B cell (primary cell): ENCODE data around the gene EXT2. TPM values are rescaled to one million over a fixed set of nuclear protein-coding genes. Genes with fewer than 3 reads are reported as not detected.
A peak's percentile ranks its signal among the peaks of the same experiment; 100 is the strongest.

Experiments
- ATAC-seq: fragments of 200-7000 bp; cut with Tn5 transposase; one replicate; pipeline ENCODE4 v1.10.0; 2021; ENCODE audit warnings: low read depth, mild to moderate bottlenecking, moderate number of reproducible peaks, moderate library complexity
- CTCF ChIA-PET: fragments of 350-600 bp; sonication (Branson Sonifier 250); formaldehyde crosslinking; loops from one replicate; lab custom pipeline; 2021; ENCODE audit warnings: antibody characterized with exemption, inconsistent platforms; lab: Charles Lee
- POLR2A ChIA-PET: fragments of 350-600 bp; sonication (Branson Sonifier 250); formaldehyde crosslinking; loops from one replicate; lab custom pipeline; 2021; ENCODE audit warnings: antibody characterized with exemption; lab: Charles Lee
- DNase-seq: peaks from one replicate; pipeline ENCODE4 v3.0.0; 2013
- H2AFZ ChIP-seq: 2 replicates; pipeline ENCODE4 v1.6.1; 2012; ENCODE audit warnings: mild to moderate bottlenecking, low read depth, low read length; ENCODE audit not compliant: insufficient read depth, poor library complexity, severe bottlenecking
- H3K27ac ChIP-seq, 2 donors: 1 replicate in 1 of 2; 2 replicates in 1 of 2; pipeline ENCODE4 v1.5.1; 2012 to 2013; ENCODE audit warnings: low read length in 2 of 2, mild to moderate bottlenecking in 2 of 2, moderate library complexity in 1 of 2
- H3K27me3 ChIP-seq, 4 experiments: fragments of 200-600 bp in 1 of 4; sonication (generic) in 1 of 4; replicated peaks in 1 of 4; 1 replicate in 2 of 4; 2 replicates in 2 of 4; pipeline versions ENCODE4 v1.6.1 to v1.7.0; 2013 to 2016; ENCODE audit warnings: low read length in 3 of 4, mild to moderate bottlenecking in 2 of 4, mixed read lengths in 1 of 4, moderate library complexity in 1 of 4; ENCODE audit not compliant: insufficient read depth in 4 of 4, control insufficient read depth in 3 of 4; ENCODE audit errors: control extremely low read depth in 1 of 4
- H3K36me3 ChIP-seq, 2 experiments: replicated peaks in 1 of 2; 1 replicate in 1 of 2; 2 replicates in 1 of 2; pipeline versions ENCODE4 v1.6.1 to v1.7.1; 2013; ENCODE audit warnings: low read length in 1 of 2; ENCODE audit not compliant: insufficient read depth in 2 of 2, control insufficient read depth in 1 of 2; ENCODE audit errors: control extremely low read depth in 1 of 2, extremely low read depth in 1 of 2
- H3K4me1 ChIP-seq, 2 donors: fragments of 200-600 bp in 1 of 2; sonication (generic) in 1 of 2; 1 replicate in 1 of 2; 2 replicates in 1 of 2; pipeline versions ENCODE4 v1.5.1 to v1.6.1; 2013 to 2017; ENCODE audit warnings: low read length in 2 of 2; ENCODE audit not compliant: control insufficient read depth in 2 of 2, insufficient read depth in 2 of 2
- H3K4me2 ChIP-seq: replicated peaks from 2 replicates; pipeline ENCODE3; 2012; ENCODE audit warnings: mild to moderate bottlenecking, low read depth, low read length; ENCODE audit not compliant: poor library complexity, severe bottlenecking
- H3K4me3 ChIP-seq, 5 experiments: fragments of 200-600 bp in 1 of 5; sonication (generic) in 1 of 5; 1 replicate in 3 of 5; 2 replicates in 2 of 5; pipeline versions ENCODE4 v1.5.1 to v1.7.0; 2011 to 2016; ENCODE audit warnings: low read length in 4 of 5, mild to moderate bottlenecking in 4 of 5, low read depth in 2 of 5, control low read depth in 1 of 5, moderate library complexity in 1 of 5; ENCODE audit not compliant: insufficient read depth in 1 of 5; ENCODE audit errors: control extremely low read depth in 1 of 5, extremely low read depth in 1 of 5
- H3K79me2 ChIP-seq: fragments of 200-600 bp; sonication (generic); one replicate; pipeline ENCODE4 v1.6.0; 2016; ENCODE audit warnings: low read length; ENCODE audit not compliant: control insufficient read depth, insufficient read depth
- H3K9ac ChIP-seq: fragments of 200-600 bp; sonication (generic); 2 replicates; pipeline ENCODE4 v1.6.1; 2017; ENCODE audit warnings: mild to moderate bottlenecking, low read length, moderate library complexity
- H3K9me3 ChIP-seq, 3 donors: one replicate each; pipeline versions ENCODE4 v1.6.1 to v1.7.1; 2013; ENCODE audit warnings: low read length in 2 of 3; ENCODE audit not compliant: control insufficient read depth in 2 of 3, insufficient read depth in 1 of 3; ENCODE audit errors: control extremely low read depth in 1 of 3
- H4K20me1 ChIP-seq: 2 replicates; pipeline ENCODE4 v1.6.0; 2012; ENCODE audit warnings: mild to moderate bottlenecking, low read length; ENCODE audit not compliant: insufficient read depth, control insufficient read depth, poor library complexity, severe bottlenecking
- H3K27ac Mint-ChIP-seq: one replicate; pipeline ENCODE4 v1.8.0; 2021; ENCODE audit warnings: mixed read lengths
- H3K27me3 Mint-ChIP-seq: one replicate; pipeline ENCODE4 v1.8.0; 2021; ENCODE audit warnings: mixed read lengths
- H3K4me1 Mint-ChIP-seq: one replicate; pipeline ENCODE4 v1.8.0; 2021; ENCODE audit warnings: mixed read lengths
- H3K4me3 Mint-ChIP-seq: one replicate; pipeline ENCODE4 v1.8.0; 2021; ENCODE audit warnings: mixed read lengths
- H3K9me3 Mint-ChIP-seq: one replicate; pipeline ENCODE4 v1.8.0; 2022; ENCODE audit warnings: mixed read lengths; ENCODE audit not compliant: insufficient read depth
- CTCF ChIP-seq: fragments of 200-600 bp; IDR thresholded peaks from one replicate; pipeline ENCODE4 v1.8.0; 2022; ENCODE audit warnings: antibody characterized with exemption, mild to moderate bottlenecking
- EZH2 ChIP-seq: IDR thresholded peaks from 2 replicates; pipeline ENCODE4 v1.6.1; 2012; ENCODE audit warnings: borderline replicate concordance, low read depth, mild to moderate bottlenecking, moderate library complexity, low read length; ENCODE audit not compliant: insufficient read depth, poor library complexity, severe bottlenecking
- WGBS: methylation state at CpG from one replicate; pipeline ENCODE4 v1.1.5; 2013; ENCODE audit warnings: missing lambda C conversion rate; ENCODE audit not compliant: insufficient coverage; 5-methylcytosine and 5-hydroxymethylcytosine counted together
- intact Hi-C: fragments of 100-400 bp; cut with micrococcal nuclease; formaldehyde crosslinking; loops from one replicate; pipeline ENCODE4 v1.10.0; 2022
- polyA plus RNA-seq: library from polyadenylated mRNA; depleted of rRNA; stranded (reverse); fragments of >200 nt; gene quantifications from 2 replicates; pipeline ENCODE4 v1.2.3, GENCODE V29; 2012
- total RNA-seq, 2 donors: library from RNA; stranded (reverse); fragments of 120-200 nt in 1 of 2; gene quantifications; 1 replicate in 1 of 2; 2 replicates in 1 of 2; pipeline versions ENCODE4 v1.2.3 to v1.2.4, GENCODE V29; 2013 to 2022

The EXT2 gene
- total and polyA plus RNA-seq, 2 donors (not counting 1 experiment from before 2014, with no cell fraction given), result 11.0 to 27.8 TPM

- DNase-seq, result peak; percentile 9
- H3K27me3 Mint-ChIP-seq, result no peaks in the 10 kb centered on the region
- peak overlapping the region; percentile 23 for H3K27ac Mint-ChIP-seq
- no peaks in the 10 kb centered on the region for H3K36me3 ChIP-seq
- H3K27me3 ChIP-seq, result no peaks in the 10 kb centered on the region
- ChIA-PET POLR2A (no interaction called here), CTCF (interaction anchor here (0.8 to 1.6 kb wide), 3 partner anchors 10 to 40 kb away, joined by 3 to 4 read pairs (median 3); no protein-coding TSS in a partner anchor)
- intact Hi-C loops, result loop anchor here (10.0 kb wide), 2 partner anchors 782 to 1248 kb away; partner anchors contain the start of gene API5
- peaks cover 15 to 18% of the 10 kb centered on the region in 2 donors for H3K4me1 ChIP-seq
- peaks cover 34% of the 10 kb centered on the region for H3K79me2 ChIP-seq
- TF ChIP-seq EZH2, result no peak
- TF ChIP-seq CTCF, result no peak
- peak overlapping the region; percentile 99 for H3K4me2 ChIP-seq
- peak overlapping the region; percentile 86 for H3K9ac ChIP-seq
- peaks cover 30% of the 10 kb centered on the region for H3K4me1 Mint-ChIP-seq
- peak overlapping the region in 4 of 5 experiments; percentile 54 to 84 (median 72) for H3K4me3 ChIP-seq
- H3K27ac ChIP-seq, result peak overlapping the region in 1 of 2 donors; percentile 76
- peak overlapping the region; percentile 88 for H2AFZ ChIP-seq
- H3K9me3 Mint-ChIP-seq, result no peaks in the 10 kb centered on the region
- H3K9me3 ChIP-seq, result no peaks in the 10 kb centered on the region
- H4K20me1 ChIP-seq, result peaks cover 22% of the 10 kb centered on the region
- 12% methylated on average over 16 of the region's 18 CpGs for WGBS
- ATAC-seq, result no peak
- H3K4me3 Mint-ChIP-seq, result peak overlapping the region; percentile 90
These were observed 1.1 kb downstream of the EXT2 start for GRCh38 chr11:44096360-44097185.

GRCh38 chr11:44097821-44098220 lies 2.3 kb downstream of the EXT2 start:
- peaks cover 34% of the 10 kb centered on the region for H3K4me1 Mint-ChIP-seq
- no peaks in the 10 kb centered on the region for H3K27me3 Mint-ChIP-seq
- H3K9ac ChIP-seq, result no peak overlapping the region
- peaks cover 38% of the 10 kb centered on the region for H3K79me2 ChIP-seq
- peak overlapping the region; percentile 10 for H3K4me3 Mint-ChIP-seq
- no peak overlapping the region for H2AFZ ChIP-seq
- H3K36me3 ChIP-seq, result no peaks in the 10 kb centered on the region
- no peak overlapping the region for H3K27ac ChIP-seq
- no peak overlapping the region for H3K4me3 ChIP-seq
- TF ChIP-seq CTCF (no peak), EZH2 (no peak)
- ChIA-PET CTCF (interaction anchor here (1.6 kb wide), 1 partner anchor 12 kb away, joined by 4 read pairs; no protein-coding TSS in a partner anchor), POLR2A (no interaction called here)
- peaks cover 30% of the 10 kb centered on the region for H4K20me1 ChIP-seq
- no peak for ATAC-seq
- 100% methylated on average over 1 of the region's 2 CpGs for WGBS
- DNase-seq, result no peak
- peaks cover 15 to 18% of the 10 kb centered on the region in 2 donors for H3K4me1 ChIP-seq
- no peaks in the 10 kb centered on the region for H3K9me3 ChIP-seq
- intact Hi-C loops, result loop anchor here (10.0 kb wide), 2 partner anchors 783 to 1247 kb away; partner anchors contain the start of gene API5
- no peaks in the 10 kb centered on the region for H3K9me3 Mint-ChIP-seq
- H3K27me3 ChIP-seq, result no peaks in the 10 kb centered on the region
- no peak overlapping the region for H3K27ac Mint-ChIP-seq
- no peak overlapping the region for H3K4me2 ChIP-seq
